Measurements from ENCODE around the gene UTF1.

The UTF1 gene

GRCh38 chr10:133230044-133230361, at the start of gene UTF1:
TSS of gene UTF1 (plus strand) at chr10:133230217. CDS start at chr10:133230289, 72 bp downstream.
- TF ChIP-seq CTCF (IDR thresholded peaks at IDR 0.05; ENCODE audit: control extremely low read depth, extremely low read depth, low read depth, missing control alignments) = no peak
- no peak for DNase-seq (ENCODE audit: extremely low spot score)
- ChIA-PET POLR2A (no interaction called here), CTCF (no interaction called here)

GRCh38 chr10:133180965-133181639, 48.9 kb upstream of the UTF1 start:
- no peak for DNase-seq (ENCODE audit: extremely low spot score)
- POLR2A ChIA-PET = no interaction called here
- CTCF ChIA-PET = no interaction called here
- no peak for TF ChIP-seq CTCF (IDR thresholded peaks at IDR 0.05; ENCODE audit: control extremely low read depth, extremely low read depth, low read depth, missing control alignments)

- no peak for TF ChIP-seq CTCF (IDR thresholded peaks at IDR 0.05; ENCODE audit: control extremely low read depth, extremely low read depth, low read depth, missing control alignments)
- DNase-seq (ENCODE audit: extremely low spot score) = no peak
- ChIA-PET CTCF (no interaction called here), POLR2A (no interaction called here)
Measured at GRCh38 chr10:133182190-133182589, 47.8 kb upstream of the UTF1 start.

- POLR2A ChIA-PET = no interaction called here
- CTCF ChIA-PET = no interaction called here
- no peak for DNase-seq (ENCODE audit: extremely low spot score)
- no peak for TF ChIP-seq CTCF (IDR thresholded peaks at IDR 0.05; ENCODE audit: control extremely low read depth, extremely low read depth, low read depth, missing control alignments)
Measured at GRCh38 chr10:133182791-133183645, 47.0 kb upstream of the UTF1 start.

- DNase-seq (ENCODE audit: extremely low spot score) = no peak
- POLR2A ChIA-PET = no interaction called here
- TF ChIP-seq CTCF (IDR thresholded peaks at IDR 0.05; ENCODE audit: control extremely low read depth, extremely low read depth, low read depth, missing control alignments) = no peak
- CTCF ChIA-PET = no interaction called here
Measured at GRCh38 chr10:133183646-133184378, 46.2 kb upstream of the UTF1 start.

- CTCF ChIA-PET = no interaction called here
- POLR2A ChIA-PET = no interaction called here
Measured at GRCh38 chr10:133184591-133185244, 45.3 kb upstream of the UTF1 start.

More at GRCh38 chr10:133184591-133185244, 45.3 kb upstream of the UTF1 start:
- TF ChIP-seq CTCF (IDR thresholded peaks at IDR 0.05; ENCODE audit: control extremely low read depth, extremely low read depth, low read depth, missing control alignments) = no peak
- DNase-seq (ENCODE audit: extremely low spot score) = no peak
